Right ventricle myocardium superior (tissue), 1 donor: ENCODE measurements around the gene ZFYVE27. TPM values are rescaled to one million over a fixed set of nuclear protein-coding genes. Genes with fewer than 3 reads are reported as not detected.

Experiments used
- ATAC-seq: fragments of 200-7000 bp; cut with Tn5 transposase; one replicate; pipeline ENCODE4 v1.9.1; 2020; ENCODE audit warnings: mild to moderate bottlenecking; ENCODE audit not compliant: poor library complexity
- DNase-seq: peaks from one replicate; pipeline ENCODE4 v3.0.0-alpha.2; 2020
- intact Hi-C: fragments of 100-400 bp; cut with DNase I; formaldehyde crosslinking; loops from one replicate; pipeline ENCODE4 v1.11.2; 2022
- total RNA-seq: library from RNA; stranded (reverse); fragmentation: NEBNext Ultra II Directional; extraction: Animal tissue kit (Norgen Biotek cat#: 25700); gene quantifications from one replicate; pipeline ENCODE4 v1.2.1, GENCODE V29; 2021
- donor health status: DM: no; HTN: yes; CAD: no; lungs with severe emphysema.

ZFYVE27 gene
- total RNA-seq, 1 donor from 2014 or later: 10.6 TPM

GRCh38 chr10:97780841-97781617, 44.1 kb downstream of the ZFYVE27 start:
- intact Hi-C loops: no loop called here
- no peak for DNase-seq
- ATAC-seq: peak; percentile 16

GRCh38 chr10:97781618-97782331, 44.8 kb downstream of the ZFYVE27 start:
- DNase-seq: no peak
- intact Hi-C loops: no loop called here
- peak; percentile 41 for ATAC-seq

- ATAC-seq: peak; percentile 82
- intact Hi-C loops: no loop called here
Measured at GRCh38 chr10:97782455-97783228, 45.7 kb downstream of the ZFYVE27 start.

GRCh38 chr10:97784200-97784810, 47.4 kb downstream of the ZFYVE27 start:
- intact Hi-C loops: no loop called here
- no peak for ATAC-seq
- DNase-seq: no peak

More at GRCh38 chr10:97782455-97783228, 45.7 kb downstream of the ZFYVE27 start:
- no peak for DNase-seq

GRCh38 chr10:97785231-97785630, 48.3 kb downstream of the ZFYVE27 start:
- intact Hi-C loops: no loop called here
- no peak for DNase-seq
- no peak for ATAC-seq

- intact Hi-C loops: no loop called here
- DNase-seq: no peak
- no peak for ATAC-seq
Measured at GRCh38 chr10:97785731-97786130, 48.8 kb downstream of the ZFYVE27 start.

- DNase-seq (no peak), ATAC-seq (peak; percentile 73)
- intact Hi-C loops: no loop called here
Measured at GRCh38 chr10:97788552-97789442, 51.9 kb downstream of the ZFYVE27 start.

GRCh38 chr10:97789770-97790397, 53.0 kb downstream of the ZFYVE27 start:
- intact Hi-C loops: loop anchor here (5.0 kb wide), 1 partner anchor 77 kb away; no protein-coding TSS in a partner anchor
- no peak for DNase-seq
- ATAC-seq: no peak

- peak; percentile 77 for ATAC-seq
- intact Hi-C loops: loop anchor here (5.0 kb wide), 1 partner anchor 75 kb away; no protein-coding TSS in a partner anchor
- DNase-seq: peak; percentile 76
Measured at GRCh38 chr10:97791824-97792721, 55.1 kb downstream of the ZFYVE27 start.

GRCh38 chr10:97795886-97796285, 59.0 kb downstream of the ZFYVE27 start:
- DNase-seq: no peak
- ATAC-seq: no peak
- intact Hi-C loops: no loop called here

- no peak for ATAC-seq
- intact Hi-C loops: no loop called here
- DNase-seq: no peak
Measured at GRCh38 chr10:97796651-97797050, 59.7 kb downstream of the ZFYVE27 start.

GRCh38 chr10:97798958-97799610, 62.2 kb downstream of the ZFYVE27 start:
- intact Hi-C loops: no loop called here
- DNase-seq (no peak), ATAC-seq (no peak)

GRCh38 chr10:97800474-97800873, 63.5 kb downstream of the ZFYVE27 start:
- ATAC-seq (no peak), DNase-seq (no peak)
- intact Hi-C loops: no loop called here

GRCh38 chr10:97801422-97801821, 64.5 kb downstream of the ZFYVE27 start:
- intact Hi-C loops: no loop called here
- DNase-seq (no peak), ATAC-seq (no peak)

- intact Hi-C loops: no loop called here
- DNase-seq (no peak), ATAC-seq (no peak)
Measured at GRCh38 chr10:97805096-97805884, 68.4 kb downstream of the ZFYVE27 start.
